NCI-H2196 (cell line): ENCODE measurements around the gene CCDC9B.

ENCODE experiments used
- DNase-seq: peaks from one replicate; lab custom pipeline; 2025; ENCODE audit not compliant: unreplicated experiment; lab: John Stamatoyannopoulos, UW

The CCDC9B gene

DNA sequence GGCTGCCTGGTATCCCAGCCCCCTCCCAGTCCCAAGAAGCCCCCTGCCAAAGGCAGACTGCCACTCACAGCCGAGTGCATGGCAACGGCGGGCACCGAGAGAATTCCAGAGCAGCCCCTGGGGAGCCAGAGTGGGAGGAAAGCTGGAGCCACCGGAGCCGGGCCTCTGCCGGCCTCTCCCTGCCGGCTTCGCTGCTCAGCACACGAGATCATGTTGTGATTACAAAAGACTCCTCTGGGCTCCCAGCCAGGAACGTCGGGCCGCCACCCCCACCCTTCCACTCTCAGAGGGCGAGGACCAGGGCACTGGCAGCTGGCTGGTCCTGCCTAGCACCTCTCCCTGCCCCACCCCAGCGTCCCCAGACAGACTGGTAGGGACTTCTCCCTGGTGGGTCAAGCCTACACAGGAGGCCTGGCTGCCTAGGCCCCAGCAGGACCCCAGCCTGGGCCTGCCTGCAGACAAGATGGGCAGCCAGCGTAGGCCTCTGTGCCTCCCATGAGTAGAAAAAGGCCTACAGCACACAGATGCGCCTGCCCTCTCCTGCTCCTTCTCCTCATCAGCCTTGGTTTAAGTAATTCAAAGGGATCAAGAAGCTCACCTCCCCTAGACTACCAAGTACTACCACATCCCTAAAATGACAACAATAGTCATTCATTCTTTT, at the start of gene CCDC9B:
TSS of gene CCDC9B (minus strand) at position 200 of the 661 bp plus-strand sequence. CDS start at position 80, 120 bp downstream.
- peak; percentile 69 for DNase-seq

DNA sequence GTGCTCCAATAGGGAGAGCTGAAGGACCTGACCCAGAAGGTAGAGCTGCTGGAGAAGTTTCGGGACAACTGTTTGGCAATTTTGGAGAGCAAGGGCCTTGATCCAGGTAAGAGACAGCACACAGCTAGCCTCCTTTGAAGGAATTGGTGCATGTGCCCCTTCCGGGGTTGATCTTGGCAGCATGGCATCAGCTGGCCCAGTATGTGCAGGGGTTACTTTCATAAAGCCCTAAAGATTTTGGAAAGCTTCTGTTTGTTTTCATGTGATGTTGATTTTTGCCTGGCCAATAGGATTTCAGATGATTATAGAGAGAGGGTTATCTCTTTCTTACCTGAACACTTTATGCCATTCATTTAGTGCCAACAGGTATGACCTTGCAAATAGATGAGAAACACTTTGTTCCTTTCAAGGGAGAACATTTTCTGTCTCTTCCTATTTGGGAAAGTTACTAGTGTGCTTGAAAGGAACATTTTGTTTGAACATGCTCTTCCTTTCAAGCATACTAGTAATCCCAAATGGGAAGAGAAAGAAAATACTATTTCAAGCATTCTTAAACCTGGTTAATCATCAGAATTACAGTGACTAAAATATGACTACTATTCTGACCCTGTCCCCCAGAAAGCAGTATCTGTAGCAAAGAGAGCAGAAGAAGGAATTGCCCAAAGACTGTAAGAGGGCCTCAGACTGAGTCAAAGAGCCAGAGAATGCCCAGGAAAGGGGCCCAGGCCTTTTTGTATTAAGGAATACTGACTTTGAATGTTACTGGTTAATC, 49.3 kb upstream of the CCDC9B start:
- no peak for DNase-seq

DNA sequence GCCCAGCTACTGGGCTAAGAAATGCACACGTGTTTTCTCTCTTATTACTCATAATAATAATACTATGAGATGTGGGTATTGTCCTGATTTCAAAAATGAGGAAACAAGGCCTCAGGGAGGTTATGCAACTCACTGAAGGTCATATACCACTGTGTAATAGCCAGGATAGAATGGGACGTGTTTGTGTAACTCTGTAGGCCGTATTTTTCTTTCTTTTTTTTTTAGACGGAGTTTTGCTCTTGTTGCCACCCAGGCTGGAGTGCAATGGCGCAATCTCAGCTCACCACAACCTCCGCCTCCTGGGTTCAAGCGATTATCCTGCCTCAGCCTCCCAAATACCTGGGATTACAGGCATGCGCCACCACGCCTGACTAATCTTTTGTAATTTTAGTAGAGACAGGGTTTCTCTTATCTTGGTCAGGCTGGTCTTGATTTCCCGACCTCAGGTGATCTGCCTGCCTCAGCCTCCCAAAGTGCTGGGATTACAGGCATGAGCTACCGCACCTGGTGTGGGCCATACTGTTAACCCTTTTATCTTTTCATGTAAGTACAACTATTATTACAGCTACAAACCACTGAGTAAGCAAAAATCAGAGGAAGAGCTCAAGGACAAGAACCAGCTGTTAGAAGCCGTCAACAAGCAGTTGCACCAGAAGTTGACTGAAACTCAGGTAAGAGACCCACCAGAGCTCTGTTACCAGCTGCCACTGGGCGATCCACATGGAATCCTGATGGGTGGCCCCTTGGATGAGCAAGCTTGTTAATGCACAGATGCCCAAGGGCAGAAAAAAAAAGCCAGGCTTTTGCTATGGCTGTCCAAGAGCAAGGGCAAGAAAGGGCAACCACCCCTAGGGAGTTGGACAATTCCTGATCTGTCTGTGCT, 48.4 kb upstream of the CCDC9B start:
- no peak for DNase-seq

DNA sequence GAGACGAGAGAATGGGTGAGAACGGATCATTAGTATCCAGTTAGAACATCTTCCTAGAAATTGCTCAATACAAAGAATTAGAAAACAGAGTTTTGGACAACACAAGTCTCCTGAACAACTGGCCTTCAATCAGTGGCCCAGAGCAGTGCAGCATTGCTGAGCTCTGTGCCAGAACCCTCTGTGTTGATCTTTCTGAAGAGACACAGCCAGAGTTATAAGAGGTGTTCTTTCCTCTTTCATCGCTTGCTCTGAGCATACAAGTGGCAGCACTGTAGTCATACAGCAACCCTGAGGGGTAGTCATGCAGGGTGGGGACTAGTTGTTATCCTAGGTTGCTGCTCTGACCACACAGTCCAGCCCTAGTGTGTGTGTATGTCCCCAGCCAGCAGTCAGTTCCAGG, 45.7 kb upstream of the CCDC9B start:
- DNase-seq: no peak

DNA sequence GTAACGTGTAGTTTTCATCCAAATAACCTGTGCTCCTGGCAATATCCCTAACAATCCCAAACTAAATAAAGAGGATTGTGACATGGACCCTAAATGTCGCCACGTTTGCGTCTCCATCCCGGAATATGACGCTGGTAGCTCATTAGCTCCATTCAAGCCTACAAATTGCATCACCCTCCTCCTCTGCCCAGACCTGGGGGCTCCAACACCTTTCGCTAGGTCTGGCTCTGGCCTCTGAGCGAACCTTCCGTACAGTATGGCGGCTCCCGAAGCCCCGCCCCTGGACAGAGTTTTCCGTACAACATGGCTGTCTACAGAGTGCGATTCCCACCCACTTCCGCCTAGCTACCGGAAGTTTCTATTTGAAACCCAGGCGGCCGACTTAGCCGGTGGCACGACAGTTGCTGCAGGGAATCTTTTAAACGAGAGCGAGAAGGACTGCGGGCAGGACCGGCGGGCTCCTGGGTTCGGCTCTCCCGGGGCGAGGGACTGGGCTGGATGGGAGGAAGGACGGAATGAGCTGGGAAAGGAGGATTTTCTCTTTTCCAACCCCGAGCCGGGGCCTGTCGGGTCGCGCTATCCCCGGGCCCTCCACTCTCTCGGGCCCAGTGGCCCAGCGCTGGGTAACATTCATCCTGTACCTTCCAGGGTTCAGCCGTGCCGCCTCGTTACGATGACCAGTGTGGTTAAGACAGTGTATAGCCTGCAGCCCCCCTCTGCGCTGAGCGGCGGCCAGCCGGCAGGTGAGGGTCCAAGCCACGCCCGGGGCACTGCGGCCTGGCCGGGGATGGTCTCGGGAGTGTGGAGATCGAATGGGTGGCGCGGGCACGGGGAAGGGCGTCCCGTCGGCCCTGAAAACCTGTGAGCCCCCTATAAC, 42.1 kb upstream of the CCDC9B start, which contains the start of gene KNSTRN:
TSS of gene KNSTRN (plus strand) at position 142 of the 877 bp plus-strand sequence. CDS start at position 257, 115 bp downstream.
- DNase-seq: peak; percentile 85

DNA sequence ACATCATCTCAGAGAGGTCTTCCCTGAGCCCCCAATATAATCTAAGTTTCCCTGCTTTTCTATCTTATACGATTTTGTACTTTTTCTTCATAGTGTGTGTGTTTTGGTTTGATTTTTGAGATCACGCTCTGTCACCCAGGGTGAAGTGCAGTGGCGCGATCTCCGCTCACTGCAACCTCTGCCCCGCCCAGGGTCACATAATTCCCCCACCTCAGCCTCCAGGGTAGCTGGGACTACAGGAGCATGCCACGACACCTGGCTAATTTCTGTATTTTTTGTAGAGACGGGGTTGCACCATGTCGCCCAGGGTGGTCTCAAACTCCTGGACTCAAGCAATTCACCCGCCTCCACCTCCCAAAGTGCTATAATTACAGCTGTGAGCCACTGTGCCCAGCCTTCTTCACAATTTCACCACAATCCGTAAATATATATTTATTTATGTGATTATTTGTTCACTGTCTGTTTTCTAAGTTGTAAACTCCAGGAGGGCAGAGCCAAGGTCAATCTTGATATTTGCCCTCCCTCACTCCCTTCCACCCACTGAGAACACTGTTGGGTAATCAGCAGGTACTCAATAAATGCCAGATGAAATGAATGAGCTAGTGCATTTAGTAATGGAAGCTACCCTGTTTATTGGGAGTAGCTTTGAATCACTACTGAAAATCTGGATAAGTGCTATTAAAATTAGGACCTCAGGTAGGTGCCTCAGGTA, 41.2 kb upstream of the CCDC9B start:
- no peak for DNase-seq

DNA sequence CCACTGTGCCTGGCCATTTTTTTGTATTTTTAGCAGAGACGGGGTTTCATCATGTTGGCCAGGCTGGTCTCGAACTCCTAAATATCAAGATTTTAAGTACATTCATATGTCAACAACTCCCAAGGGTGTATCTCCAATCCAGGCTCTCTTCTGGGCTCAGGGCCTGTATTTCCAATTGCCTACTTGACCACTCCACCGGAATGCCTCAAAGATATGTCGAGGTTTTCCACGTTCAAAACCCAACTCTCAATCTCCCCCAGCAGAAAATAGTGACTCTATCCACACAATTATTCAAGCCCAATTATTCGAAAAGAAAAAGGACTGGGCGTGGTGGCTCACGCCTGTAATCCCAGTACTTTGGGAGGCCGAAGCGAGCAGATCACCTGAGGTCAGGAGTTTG, 39.9 kb upstream of the CCDC9B start:
- no peak for DNase-seq

DNA sequence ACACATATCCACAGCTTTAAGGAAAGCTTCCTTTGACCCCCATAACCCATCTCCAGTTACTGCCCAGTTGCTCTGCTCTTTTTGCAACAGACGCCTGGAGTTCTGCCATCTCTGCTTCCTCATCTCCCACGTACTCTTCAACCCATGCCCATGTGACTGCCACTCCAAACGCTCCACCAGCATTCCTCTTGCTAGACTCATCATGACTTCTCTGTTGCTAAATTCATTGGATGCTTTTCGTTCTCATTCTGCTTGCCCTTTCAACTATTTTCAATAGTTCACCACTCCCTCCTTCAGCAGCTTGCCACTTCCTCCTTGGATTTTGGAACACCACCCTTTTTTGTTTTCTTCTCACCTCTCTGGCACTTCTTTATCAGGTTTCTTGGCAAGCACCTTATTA, 39.1 kb upstream of the CCDC9B start:
- peak; percentile 40 for DNase-seq

DNA sequence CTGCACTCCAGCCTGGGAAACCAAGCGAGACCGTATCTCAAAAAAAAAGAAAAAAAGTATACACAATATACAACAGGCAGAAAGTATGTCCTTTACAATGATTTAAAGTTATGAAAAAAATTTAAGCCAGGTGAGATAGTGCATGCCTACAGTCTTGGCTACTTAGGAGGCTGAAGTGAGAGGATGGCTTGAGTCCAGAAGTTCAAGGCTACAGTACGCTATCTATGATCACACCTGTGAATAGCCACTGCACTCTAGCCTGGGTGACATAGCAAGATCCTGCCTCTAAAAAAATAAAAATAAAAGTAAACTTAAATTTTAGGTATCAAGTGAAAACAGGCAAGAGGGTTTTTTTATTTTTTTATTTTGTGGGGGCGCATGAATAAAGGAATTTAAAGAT, 38.6 kb upstream of the CCDC9B start:
- no peak for DNase-seq

DNA sequence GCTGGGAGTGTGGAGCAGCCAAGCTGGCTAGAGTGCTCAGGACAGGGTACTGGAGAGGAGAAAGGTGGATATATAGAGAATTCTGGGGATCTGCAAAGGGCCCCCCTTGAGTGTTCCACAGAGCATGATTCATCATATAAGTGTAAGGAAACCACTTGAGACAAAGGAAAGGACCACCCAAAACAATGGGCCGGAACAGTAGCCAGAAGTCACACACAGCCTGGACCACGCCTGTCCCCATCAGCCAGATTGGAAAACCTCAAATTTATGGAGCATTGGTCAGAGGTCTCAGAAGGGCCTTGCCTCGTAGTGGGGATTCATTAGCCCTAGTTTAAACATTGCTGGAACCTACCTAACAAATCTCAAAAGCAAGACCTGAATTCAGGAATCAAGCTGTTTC, 36.9 kb upstream of the CCDC9B start:
- no peak for DNase-seq

DNA sequence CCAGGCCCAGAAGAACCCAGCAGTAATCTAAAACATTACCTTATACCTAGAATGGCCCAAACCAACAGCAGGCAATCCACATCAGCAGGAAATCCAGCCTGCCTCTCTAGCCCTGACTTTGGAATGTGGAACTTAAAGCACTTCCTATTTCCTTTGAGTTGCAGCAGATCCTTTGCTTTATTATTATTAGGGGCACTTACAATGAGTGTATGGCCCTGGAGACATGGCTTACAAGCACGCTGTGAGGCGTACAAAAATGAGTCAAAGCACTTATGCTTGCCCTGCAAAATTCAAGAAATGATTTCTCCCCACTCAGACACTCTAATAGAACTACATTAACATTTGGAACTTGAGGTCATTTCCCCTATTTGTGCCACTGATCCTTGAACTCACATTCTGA, 32.2 kb upstream of the CCDC9B start:
- DNase-seq: no peak

DNA sequence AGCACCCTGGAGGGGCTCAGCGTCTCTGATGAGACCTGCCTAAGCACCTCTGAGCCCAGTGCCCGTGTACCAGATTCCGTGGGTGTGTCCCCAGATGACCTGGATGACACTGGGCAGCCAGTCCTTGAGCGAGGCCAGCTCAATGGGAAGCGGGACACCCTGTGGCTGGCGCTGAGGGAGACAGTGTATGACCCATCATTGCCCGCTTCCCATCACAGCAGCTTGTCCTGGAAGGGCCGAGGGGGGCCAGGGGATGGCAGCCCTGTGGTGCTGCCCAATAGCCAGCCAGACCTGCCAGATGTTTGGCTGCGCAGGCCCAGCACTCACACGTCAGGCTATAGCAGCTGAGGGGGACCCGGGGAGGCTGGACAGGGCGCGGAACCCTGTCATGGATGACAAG, 29.2 kb upstream of the CCDC9B start:
- no peak for DNase-seq

DNA sequence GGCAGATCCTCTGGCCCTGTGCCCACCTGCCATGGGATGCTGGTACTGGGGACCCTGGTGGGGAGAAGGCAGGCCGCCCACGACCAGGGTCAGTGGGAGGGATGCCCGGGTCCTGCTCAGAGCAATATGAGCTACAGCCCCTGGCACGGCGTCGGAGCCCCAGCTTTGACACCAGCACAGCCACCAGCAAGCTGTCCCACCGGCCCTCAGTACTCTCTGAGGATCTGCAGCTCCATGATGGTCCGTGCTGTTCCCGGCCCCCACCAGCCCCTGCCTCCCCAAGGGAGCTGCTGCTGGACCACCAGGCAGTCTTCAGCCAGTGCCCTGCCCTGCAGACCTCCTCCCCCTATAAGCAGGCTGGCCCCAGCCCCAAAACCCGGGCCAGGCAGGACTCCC, 28.7 kb upstream of the CCDC9B start:
- DNase-seq: no peak

DNA sequence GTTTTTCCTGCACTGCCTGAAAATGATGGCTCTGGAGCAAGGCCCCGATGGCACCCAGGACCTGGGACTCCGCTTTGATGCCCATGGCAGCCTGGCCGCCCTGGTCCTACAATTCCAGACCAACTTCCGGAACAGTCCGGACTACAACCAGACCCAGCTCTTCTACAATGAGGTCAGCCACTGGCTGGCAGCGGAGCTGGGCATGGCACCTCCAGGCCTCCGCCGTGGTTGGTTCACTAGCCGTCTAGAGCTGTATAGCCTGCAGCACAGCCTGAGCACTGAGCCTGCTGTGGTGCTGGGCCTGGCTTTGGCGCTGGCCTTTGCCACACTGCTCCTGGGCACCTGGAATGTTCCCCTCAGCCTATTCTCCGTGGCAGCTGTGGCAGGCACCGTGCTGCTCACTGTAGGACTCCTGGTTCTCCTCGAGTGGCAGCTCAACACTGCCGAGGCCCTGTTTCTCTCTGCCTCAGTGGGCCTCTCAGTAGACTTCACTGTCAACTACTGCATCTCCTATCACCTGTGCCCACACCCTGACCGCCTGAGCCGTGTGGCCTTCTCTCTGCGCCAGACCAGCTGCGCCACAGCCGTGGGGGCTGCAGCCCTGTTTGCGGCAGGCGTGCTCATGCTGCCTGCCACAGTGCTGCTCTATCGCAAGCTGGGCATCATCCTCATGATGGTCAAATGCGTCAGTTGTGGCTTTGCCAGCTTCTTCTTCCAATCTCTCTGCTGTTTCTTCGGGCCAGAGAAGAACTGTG, 28.2 kb upstream of the CCDC9B start:
- no peak for DNase-seq

DNA sequence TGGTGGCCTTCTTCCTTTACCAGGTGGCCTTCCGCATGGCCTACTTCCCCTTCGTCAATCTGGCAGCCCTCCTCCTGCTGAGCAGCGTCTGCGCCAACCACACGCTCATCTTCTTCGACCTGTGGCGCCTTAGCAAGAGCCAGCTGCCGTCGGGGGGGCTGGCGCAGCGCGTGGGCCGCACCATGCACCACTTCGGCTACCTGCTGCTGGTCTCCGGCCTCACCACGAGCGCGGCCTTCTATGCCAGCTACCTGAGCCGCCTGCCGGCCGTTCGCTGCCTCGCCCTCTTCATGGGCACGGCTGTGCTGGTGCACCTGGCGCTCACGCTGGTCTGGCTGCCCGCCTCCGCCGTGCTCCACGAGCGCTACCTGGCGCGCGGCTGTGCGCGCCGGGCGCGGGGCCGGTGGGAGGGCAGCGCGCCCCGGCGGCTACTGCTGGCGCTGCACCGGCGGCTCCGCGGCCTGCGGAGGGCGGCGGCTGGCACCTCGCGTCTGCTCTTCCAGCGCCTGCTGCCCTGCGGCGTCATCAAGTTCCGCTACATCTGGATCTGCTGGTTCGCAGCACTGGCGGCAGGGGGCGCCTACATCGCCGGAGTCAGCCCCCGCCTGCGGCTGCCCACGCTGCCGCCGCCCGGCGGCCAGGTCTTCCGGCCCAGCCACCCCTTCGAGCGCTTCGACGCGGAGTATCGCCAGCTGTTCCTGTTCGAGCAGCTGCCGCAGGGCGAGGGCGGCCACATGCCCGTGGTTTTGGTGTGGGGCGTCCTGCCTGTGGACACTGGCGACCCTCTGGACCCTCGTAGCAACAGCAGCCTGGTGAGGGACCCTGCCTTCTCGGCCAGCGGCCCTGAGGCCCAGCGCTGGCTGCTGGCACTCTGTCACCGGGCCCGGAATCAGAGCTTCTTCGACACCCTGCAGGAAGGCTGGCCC, 27.2 kb upstream of the CCDC9B start:
- no peak for DNase-seq

DNA sequence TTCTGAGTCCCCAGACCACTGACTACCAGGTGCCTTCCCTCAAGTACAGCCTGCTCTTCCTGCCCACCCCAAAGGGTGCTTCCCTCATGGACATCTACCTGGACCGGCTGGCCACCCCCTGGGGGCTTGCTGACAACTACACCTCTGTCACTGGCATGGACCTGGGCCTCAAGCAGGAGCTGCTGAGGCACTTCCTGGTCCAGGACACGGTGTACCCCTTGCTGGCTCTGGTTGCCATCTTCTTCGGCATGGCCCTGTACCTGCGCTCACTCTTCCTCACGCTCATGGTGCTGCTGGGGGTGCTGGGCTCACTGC, 26.6 kb upstream of the CCDC9B start:
- no peak for DNase-seq

DNA sequence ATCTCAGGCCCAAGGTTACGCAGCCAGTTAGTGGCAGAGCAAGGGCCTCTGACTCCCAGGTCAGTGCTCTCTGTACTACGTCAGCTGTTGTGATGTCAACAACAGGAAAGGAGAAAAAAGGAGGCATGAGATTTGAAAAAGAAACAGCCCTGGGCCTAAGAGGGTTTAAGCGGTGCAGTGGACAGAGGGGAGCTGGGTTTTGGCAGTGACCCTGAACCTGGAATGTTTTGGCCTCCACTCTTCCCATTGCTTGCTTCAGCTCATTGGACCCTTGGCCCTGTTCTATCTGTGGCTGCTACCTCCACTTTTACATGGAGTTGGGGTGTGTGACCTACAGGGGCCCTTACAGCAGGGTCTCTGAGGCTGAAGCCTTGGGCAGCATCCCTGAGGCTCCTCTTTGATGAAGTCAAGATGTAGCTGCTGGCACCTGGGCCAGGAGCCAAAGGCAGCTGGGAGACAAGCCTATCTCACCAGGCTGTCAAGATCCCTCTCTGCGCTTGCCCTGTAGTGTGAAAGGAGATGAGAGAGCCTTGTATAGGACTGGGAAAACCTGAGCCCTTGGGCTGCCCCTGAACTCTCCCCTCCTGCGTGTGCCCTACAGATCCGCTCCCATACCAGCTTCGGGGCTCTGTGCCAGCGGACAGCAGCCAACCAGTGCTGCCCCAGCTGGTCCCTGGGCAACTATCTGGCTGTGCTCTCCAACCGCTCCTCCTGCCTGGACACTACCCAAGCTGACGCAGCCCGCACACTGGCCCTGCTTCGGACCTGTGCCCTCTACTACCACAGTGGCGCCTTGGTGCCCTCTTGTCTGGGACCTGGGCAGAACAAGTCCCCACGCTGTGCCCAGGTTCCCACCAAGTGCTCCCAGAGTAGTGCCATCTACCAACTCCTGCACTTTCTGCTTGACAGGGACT, 26.0 kb upstream of the CCDC9B start:
- peak; percentile 61 for DNase-seq
